Measurements from ENCODE around the gene PDE4B. TPM values are rescaled to one million over a fixed set of nuclear protein-coding genes. Genes with fewer than 3 reads are reported as not detected.

Gene PDE4B
- total and polyA plus RNA-seq, 9 donors = 1.7 to 8.2 (median 5.1) TPM

DNA sequence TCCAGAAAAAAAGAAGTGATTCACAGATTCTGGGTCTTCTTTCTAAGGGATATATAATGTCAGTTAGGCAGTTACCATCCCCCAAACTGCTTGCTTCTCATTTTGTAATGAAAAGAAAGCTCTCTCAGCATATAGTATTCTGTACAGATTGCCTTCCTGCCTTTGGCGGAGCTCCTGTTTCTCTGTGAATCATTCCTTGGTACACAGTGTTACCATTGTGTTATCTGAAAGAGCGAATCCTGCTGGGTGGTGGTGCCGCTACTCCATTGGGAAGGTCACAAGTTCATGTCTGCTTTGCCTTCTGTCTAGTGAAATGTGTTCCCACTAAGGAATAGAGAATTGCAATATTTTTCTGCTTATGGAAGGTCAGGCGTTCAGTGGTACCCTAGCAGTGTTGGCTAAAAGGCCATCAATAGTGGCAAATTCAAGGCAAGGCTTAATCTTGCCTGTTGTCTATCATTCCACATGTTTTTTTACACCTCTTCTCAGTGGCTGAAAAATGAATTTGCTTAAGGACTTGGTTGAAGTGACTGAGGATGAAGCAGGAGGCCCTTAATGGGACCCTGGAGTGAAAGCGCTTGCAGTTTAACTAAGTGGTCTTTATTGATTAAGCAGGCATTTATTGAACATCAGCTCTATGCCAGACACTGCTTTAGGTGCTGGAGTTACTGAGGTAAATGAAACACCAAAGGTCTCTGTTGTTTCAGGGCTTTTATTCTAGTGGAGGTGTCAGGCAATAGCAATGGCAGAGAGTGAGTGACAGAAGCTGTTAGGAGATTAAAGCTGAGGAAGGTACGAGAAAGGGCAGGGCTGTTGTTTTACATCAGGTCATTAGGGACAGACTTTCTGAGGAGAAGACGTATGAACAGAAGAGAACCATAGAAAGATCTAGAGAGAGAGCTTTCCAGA lies 186.7 kb downstream of the PDE4B start:
- 55 to 60% (median 56%) methylated on average over 7 of the region's 7 CpGs for WGBS, 3 donors
- Histone ChIP-seq H3K4me3 (no peak overlapping the region), H3K4me1 (ENCODE audit: insufficient read depth) (no peaks in the 10 kb centered on the region), H3K27me3 (no peaks in the 10 kb centered on the region), H3K36me3 (no peaks in the 10 kb centered on the region), H3K9me3 (no peaks in the 10 kb centered on the region), H3K27ac (no peak overlapping the region)
- DNase-seq = no peak
- intact Hi-C loops (cut with DNase I) = no loop called here
- TF ChIP-seq EP300 (IDR thresholded peaks at IDR 0.05) (no peak), POLR2A (IDR thresholded peaks at IDR 0.05) (no peak)
- TF ChIP-seq, protein P1, sequence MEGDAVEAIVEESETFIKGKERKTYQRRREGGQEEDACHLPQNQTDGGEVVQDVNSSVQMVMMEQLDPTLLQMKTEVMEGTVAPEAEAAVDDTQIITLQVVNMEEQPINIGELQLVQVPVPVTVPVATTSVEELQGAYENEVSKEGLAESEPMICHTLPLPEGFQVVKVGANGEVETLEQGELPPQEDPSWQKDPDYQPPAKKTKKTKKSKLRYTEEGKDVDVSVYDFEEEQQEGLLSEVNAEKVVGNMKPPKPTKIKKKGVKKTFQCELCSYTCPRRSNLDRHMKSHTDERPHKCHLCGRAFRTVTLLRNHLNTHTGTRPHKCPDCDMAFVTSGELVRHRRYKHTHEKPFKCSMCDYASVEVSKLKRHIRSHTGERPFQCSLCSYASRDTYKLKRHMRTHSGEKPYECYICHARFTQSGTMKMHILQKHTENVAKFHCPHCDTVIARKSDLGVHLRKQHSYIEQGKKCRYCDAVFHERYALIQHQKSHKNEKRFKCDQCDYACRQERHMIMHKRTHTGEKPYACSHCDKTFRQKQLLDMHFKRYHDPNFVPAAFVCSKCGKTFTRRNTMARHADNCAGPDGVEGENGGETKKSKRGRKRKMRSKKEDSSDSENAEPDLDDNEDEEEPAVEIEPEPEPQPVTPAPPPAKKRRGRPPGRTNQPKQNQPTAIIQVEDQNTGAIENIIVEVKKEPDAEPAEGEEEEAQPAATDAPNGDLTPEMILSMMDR (IDR thresholded peaks at IDR 0.05) = no peak

DNA sequence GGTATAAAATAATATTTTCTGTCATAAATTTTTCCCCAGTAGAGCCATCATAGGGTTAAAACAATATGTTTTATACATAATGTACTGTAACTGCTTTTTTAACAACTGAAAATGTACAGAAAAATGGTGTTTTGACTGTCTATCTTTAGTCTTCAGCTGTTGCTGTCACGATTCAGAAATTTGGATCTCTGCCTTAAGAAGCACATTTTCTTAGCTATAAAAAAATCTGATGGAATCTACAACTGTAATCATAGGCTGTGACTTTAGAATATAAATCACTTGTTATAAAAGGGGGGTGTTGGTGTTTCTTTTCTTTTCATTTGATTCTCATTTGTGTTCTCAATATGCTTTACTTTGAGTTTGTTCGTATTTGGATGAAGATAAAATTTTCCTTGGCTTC lies 187.5 kb downstream of the PDE4B start:
- intact Hi-C loops (cut with DNase I) = no loop called here
- no peaks in the 10 kb centered on the region for H3K9me3 ChIP-seq
- no peak overlapping the region for H3K4me3 ChIP-seq
- TF ChIP-seq POLR2A (IDR thresholded peaks at IDR 0.05) (no peak), EP300 (IDR thresholded peaks at IDR 0.05) (no peak)
- TF ChIP-seq, protein P1 (IDR thresholded peaks at IDR 0.05) = no peak
- 34 to 53% (median 44%) methylated on average over 2 of the region's 2 CpGs for WGBS, 3 donors
- no peaks in the 10 kb centered on the region for H3K36me3 ChIP-seq
- H3K27ac ChIP-seq = no peak overlapping the region
- no peak for DNase-seq
- H3K4me1 ChIP-seq (ENCODE audit: insufficient read depth) = no peaks in the 10 kb centered on the region
- H3K27me3 ChIP-seq = no peaks in the 10 kb centered on the region

DNA sequence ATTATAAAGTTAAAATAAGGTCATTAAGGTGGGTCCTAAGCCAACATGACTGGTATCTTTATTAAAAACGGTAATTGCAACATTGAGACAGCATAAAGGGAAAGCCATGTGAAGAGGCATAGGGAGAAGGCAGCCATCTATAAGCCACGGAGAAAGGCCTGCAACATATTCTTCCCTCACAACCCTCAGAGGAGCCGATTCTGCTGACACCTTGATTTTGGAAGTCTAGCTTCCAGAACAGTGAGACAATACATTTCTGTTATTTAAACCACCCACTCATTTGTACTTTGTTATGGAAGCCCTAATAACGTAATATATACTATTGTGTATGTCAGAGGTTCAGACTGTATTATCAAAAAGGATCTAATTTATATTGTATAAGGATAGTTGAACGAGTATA lies 190.8 kb downstream of the PDE4B start:
- Histone ChIP-seq H3K27me3 (no peaks in the 10 kb centered on the region), H3K27ac (no peak overlapping the region), H3K36me3 (no peaks in the 10 kb centered on the region), H3K9me3 (no peaks in the 10 kb centered on the region), H3K4me3 (no peak overlapping the region), H3K4me1 (ENCODE audit: insufficient read depth) (no peaks in the 10 kb centered on the region)
- intact Hi-C loops (cut with DNase I) = no loop called here
- 74 to 89% (median 77%) methylated on average over 5 of the region's 5 CpGs for WGBS, 3 donors
- TF ChIP-seq EP300 (IDR thresholded peaks at IDR 0.05) = no peak
- TF ChIP-seq, protein P1 (IDR thresholded peaks at IDR 0.05) = no peak
- TF ChIP-seq POLR2A (IDR thresholded peaks at IDR 0.05) = no peak
- no peak for DNase-seq

DNA sequence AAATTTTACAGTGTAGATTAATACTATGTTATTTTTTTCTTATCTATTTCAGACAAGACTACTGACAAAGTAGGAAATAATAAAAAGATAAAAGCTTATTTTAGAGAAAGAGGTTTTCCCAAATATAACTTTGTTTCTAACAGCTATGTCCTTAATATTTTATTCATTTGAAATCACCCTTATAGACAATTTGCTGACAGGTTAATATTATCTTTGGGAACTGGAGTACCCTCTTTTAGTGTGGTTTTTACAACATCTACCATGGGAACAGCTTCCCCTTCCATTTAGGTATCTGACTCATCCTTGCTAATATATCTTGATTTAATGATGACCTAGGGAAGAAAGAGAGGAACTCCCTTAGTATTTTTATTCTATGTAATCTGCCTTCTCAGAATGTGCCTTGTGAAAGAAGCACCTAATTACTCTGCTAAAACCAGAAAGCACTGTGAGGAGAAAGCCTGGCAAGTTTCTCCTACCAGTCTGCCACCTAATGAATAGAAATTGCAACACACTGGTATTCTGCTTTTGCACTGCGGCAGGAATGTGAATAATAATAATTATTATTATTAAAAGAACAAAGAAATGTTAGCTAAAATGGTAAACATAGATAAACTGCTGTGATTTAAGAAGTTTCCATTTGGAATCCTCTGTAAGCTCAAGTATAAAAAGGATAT lies 192.8 kb downstream of the PDE4B start:
- Histone ChIP-seq H3K27ac (no peak overlapping the region), H3K4me3 (no peak overlapping the region), H3K9me3 (no peaks in the 10 kb centered on the region), H3K27me3 (no peaks in the 10 kb centered on the region), H3K4me1 (ENCODE audit: insufficient read depth) (no peaks in the 10 kb centered on the region), H3K36me3 (no peaks in the 10 kb centered on the region)
- intact Hi-C loops (cut with DNase I) = no loop called here
- no peak for DNase-seq
- TF ChIP-seq, protein P1 (IDR thresholded peaks at IDR 0.05) = no peak
- TF ChIP-seq POLR2A (IDR thresholded peaks at IDR 0.05) (no peak), EP300 (IDR thresholded peaks at IDR 0.05) (no peak)
- WGBS, 3 donors = 15 to 41% (median 27%) methylated on average over 1 of the region's 1 CpG
